ENCODE data around the gene PRKN. TPM values are rescaled to one million over a fixed set of nuclear protein-coding genes. Genes with fewer than 3 reads are reported as not detected.

The PRKN gene
- total RNA-seq, 1 donor from 2014 or later = 1.3 TPM

DNA sequence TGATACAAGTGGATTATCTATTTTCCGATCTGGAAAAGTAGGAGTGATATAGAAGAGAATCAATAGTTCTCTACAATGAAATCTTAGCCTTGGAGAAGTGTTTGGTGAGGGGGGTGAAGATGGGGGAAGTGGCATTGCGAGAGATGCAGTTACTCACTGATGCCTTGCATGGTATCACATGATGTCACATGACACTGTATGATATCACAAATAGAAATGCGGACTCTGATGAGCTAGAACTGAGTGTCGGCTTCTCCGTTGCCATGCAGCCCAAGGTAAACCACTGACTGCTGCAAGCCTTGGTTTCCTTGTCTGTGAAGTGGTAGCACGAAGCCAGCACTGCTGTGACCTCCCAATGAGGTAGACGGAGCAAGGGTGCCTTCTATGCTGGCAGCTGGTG is 1050.4 kb downstream of the PRKN start:
- H3K4me3 Mint-ChIP-seq (ENCODE audit: unreplicated experiment) = no peak overlapping the region
- Histone ChIP-seq H3K36me3 (ENCODE audit: insufficient read depth, low read length) (no peaks in the 10 kb centered on the region), H3K4me3 (ENCODE audit: insufficient read depth, low read depth, low read length) (no peak overlapping the region), H3K4me1 (ENCODE audit: insufficient read depth, low read length) (no peaks in the 10 kb centered on the region), H4K20me1 (ENCODE audit: insufficient read depth, low read length) (no peaks in the 10 kb centered on the region), H2AFZ (ENCODE audit: low read depth, low read length) (no peak overlapping the region), H3K9me3 (ENCODE audit: insufficient read depth, low read depth, low read length) (no peaks in the 10 kb centered on the region), H3K27me3 (ENCODE audit: insufficient read depth, low read length) (no peaks in the 10 kb centered on the region), H3K9ac (ENCODE audit: low read length) (no peak overlapping the region), H3K27ac (ENCODE audit: low read depth, low read length) (no peak overlapping the region), H3K79me2 (ENCODE audit: insufficient read depth, low read length) (no peaks in the 10 kb centered on the region), H3K4me2 (ENCODE audit: low read length) (no peak overlapping the region)
- H3K36me3 Mint-ChIP-seq (ENCODE audit: low read depth, unreplicated experiment) = no peaks in the 10 kb centered on the region
- H3K27ac Mint-ChIP-seq (ENCODE audit: unreplicated experiment) = no peak overlapping the region
- FAIRE-seq (no peak), DNase-seq (ENCODE audit: low read depth) (no peak)
- H3K4me1 Mint-ChIP-seq (ENCODE audit: low read depth, unreplicated experiment) = peaks cover 3% of the 10 kb centered on the region
- H3K9me3 Mint-ChIP-seq (ENCODE audit: unreplicated experiment) = peaks cover 2% of the 10 kb centered on the region
- TF ChIP-seq CTCF (IDR thresholded peaks at IDR 0.05; ENCODE audit: insufficient read depth, low read depth, low read length) (no peak), EZH2 (IDR thresholded peaks at IDR 0.05; ENCODE audit: insufficient read depth, low read length) (no peak)
- H3K27me3 Mint-ChIP-seq (ENCODE audit: low read depth, unreplicated experiment) = no peaks in the 10 kb centered on the region

- Mint-ChIP-seq H3K4me3 (ENCODE audit: unreplicated experiment) (no peak overlapping the region), H3K27ac (ENCODE audit: unreplicated experiment) (no peak overlapping the region), H3K4me1 (ENCODE audit: low read depth, unreplicated experiment) (peaks cover 1% of the 10 kb centered on the region), H3K9me3 (ENCODE audit: unreplicated experiment) (peaks cover 2% of the 10 kb centered on the region), H3K36me3 (ENCODE audit: low read depth, unreplicated experiment) (no peaks in the 10 kb centered on the region), H3K27me3 (ENCODE audit: low read depth, unreplicated experiment) (no peaks in the 10 kb centered on the region)
- Histone ChIP-seq H3K9me3 (ENCODE audit: insufficient read depth, low read depth, low read length) (no peaks in the 10 kb centered on the region), H3K36me3 (ENCODE audit: insufficient read depth, low read length) (no peaks in the 10 kb centered on the region), H3K4me3 (ENCODE audit: insufficient read depth, low read depth, low read length) (no peak overlapping the region), H4K20me1 (ENCODE audit: insufficient read depth, low read length) (no peaks in the 10 kb centered on the region), H2AFZ (ENCODE audit: low read depth, low read length) (no peak overlapping the region), H3K27me3 (ENCODE audit: insufficient read depth, low read length) (no peaks in the 10 kb centered on the region), H3K79me2 (ENCODE audit: insufficient read depth, low read length) (no peaks in the 10 kb centered on the region), H3K9ac (ENCODE audit: low read length) (no peak overlapping the region), H3K4me1 (ENCODE audit: insufficient read depth, low read length) (no peaks in the 10 kb centered on the region), H3K4me2 (ENCODE audit: low read length) (no peak overlapping the region), H3K27ac (ENCODE audit: low read depth, low read length) (no peak overlapping the region)
- no peak for DNase-seq (ENCODE audit: low read depth)
- FAIRE-seq = no peak
- TF ChIP-seq CTCF (IDR thresholded peaks at IDR 0.05; ENCODE audit: insufficient read depth, low read depth, low read length) (no peak), EZH2 (IDR thresholded peaks at IDR 0.05; ENCODE audit: insufficient read depth, low read length) (no peak)
Measured at GRCh38 chr6:161676586-161676985, 1051.0 kb downstream of the PRKN start.

DNA sequence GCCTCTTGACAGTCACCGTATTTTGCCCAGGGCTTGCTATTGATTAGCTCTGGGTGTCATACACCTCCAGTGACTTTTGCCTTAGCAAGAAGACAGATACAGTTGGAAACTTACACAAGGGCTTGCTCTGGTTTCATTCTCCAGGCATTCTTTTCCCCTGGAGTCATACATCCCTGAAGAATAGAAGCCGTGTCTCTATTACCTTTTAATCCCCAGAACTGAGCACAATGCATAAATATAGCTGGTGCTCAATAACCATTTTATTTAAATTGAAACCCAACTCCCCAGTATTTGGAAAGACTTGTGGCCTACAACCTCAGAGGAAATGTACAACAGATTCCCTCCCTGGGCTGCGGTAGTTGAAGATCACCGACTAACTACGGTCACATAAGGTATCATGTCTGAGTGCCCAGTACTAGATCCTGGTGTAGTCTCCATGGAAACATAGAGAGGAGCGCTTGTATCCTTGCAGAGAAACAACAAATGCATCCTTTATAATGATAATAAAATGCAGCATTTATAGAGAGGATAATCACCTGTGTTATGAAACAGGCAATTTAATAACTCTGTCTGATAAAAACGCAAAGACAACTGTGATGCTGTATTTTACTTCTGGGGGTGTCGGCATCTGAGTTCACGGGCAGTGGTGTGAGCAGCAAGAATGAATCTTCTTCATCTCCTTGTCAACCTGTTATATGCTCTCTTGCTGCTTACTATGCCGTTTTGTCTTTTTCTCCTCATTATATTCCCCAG is 1052.5 kb downstream of the PRKN start:
- H3K4me3 ChIP-seq (ENCODE audit: insufficient read depth, low read depth, low read length) = no peak overlapping the region
- no peak overlapping the region for H3K9ac ChIP-seq (ENCODE audit: low read length)
- H3K4me1 ChIP-seq (ENCODE audit: insufficient read depth, low read length) = no peaks in the 10 kb centered on the region
- DNase-seq (ENCODE audit: low read depth) (no peak), FAIRE-seq (no peak)
- H3K27ac Mint-ChIP-seq (ENCODE audit: unreplicated experiment) = no peak overlapping the region
- H4K20me1 ChIP-seq (ENCODE audit: insufficient read depth, low read length) = no peaks in the 10 kb centered on the region
- H3K4me2 ChIP-seq (ENCODE audit: low read length) = no peak overlapping the region
- no peaks in the 10 kb centered on the region for H3K27me3 Mint-ChIP-seq (ENCODE audit: low read depth, unreplicated experiment)
- no peaks in the 10 kb centered on the region for H3K36me3 ChIP-seq (ENCODE audit: insufficient read depth, low read length)
- no peak overlapping the region for H3K27ac ChIP-seq (ENCODE audit: low read depth, low read length)
- H3K9me3 Mint-ChIP-seq (ENCODE audit: unreplicated experiment) = peaks cover 2% of the 10 kb centered on the region
- no peaks in the 10 kb centered on the region for H3K9me3 ChIP-seq (ENCODE audit: insufficient read depth, low read depth, low read length)
- H2AFZ ChIP-seq (ENCODE audit: low read depth, low read length) = no peak overlapping the region
- no peaks in the 10 kb centered on the region for H3K36me3 Mint-ChIP-seq (ENCODE audit: low read depth, unreplicated experiment)
- H3K79me2 ChIP-seq (ENCODE audit: insufficient read depth, low read length) = no peaks in the 10 kb centered on the region
- H3K4me1 Mint-ChIP-seq (ENCODE audit: low read depth, unreplicated experiment) = peaks cover 1% of the 10 kb centered on the region
- H3K27me3 ChIP-seq (ENCODE audit: insufficient read depth, low read length) = no peaks in the 10 kb centered on the region
- no peak overlapping the region for H3K4me3 Mint-ChIP-seq (ENCODE audit: unreplicated experiment)
- TF ChIP-seq CTCF (IDR thresholded peaks at IDR 0.05; ENCODE audit: insufficient read depth, low read depth, low read length) = no peak
- TF ChIP-seq EZH2 (IDR thresholded peaks at IDR 0.05; ENCODE audit: insufficient read depth, low read length) = no peak
